ENCODE measurements around the gene DNAH5. TPM values are rescaled to one million over a fixed set of nuclear protein-coding genes. Genes with fewer than 3 reads are reported as not detected.
"Not testable (repeated sequence)": the region's sequence is repeated elsewhere in the genome, so short reads cannot be mapped to it uniquely, and the experiment has no call there.

Gene DNAH5, protein sequence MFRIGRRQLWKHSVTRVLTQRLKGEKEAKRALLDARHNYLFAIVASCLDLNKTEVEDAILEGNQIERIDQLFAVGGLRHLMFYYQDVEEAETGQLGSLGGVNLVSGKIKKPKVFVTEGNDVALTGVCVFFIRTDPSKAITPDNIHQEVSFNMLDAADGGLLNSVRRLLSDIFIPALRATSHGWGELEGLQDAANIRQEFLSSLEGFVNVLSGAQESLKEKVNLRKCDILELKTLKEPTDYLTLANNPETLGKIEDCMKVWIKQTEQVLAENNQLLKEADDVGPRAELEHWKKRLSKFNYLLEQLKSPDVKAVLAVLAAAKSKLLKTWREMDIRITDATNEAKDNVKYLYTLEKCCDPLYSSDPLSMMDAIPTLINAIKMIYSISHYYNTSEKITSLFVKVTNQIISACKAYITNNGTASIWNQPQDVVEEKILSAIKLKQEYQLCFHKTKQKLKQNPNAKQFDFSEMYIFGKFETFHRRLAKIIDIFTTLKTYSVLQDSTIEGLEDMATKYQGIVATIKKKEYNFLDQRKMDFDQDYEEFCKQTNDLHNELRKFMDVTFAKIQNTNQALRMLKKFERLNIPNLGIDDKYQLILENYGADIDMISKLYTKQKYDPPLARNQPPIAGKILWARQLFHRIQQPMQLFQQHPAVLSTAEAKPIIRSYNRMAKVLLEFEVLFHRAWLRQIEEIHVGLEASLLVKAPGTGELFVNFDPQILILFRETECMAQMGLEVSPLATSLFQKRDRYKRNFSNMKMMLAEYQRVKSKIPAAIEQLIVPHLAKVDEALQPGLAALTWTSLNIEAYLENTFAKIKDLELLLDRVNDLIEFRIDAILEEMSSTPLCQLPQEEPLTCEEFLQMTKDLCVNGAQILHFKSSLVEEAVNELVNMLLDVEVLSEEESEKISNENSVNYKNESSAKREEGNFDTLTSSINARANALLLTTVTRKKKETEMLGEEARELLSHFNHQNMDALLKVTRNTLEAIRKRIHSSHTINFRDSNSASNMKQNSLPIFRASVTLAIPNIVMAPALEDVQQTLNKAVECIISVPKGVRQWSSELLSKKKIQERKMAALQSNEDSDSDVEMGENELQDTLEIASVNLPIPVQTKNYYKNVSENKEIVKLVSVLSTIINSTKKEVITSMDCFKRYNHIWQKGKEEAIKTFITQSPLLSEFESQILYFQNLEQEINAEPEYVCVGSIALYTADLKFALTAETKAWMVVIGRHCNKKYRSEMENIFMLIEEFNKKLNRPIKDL (N-terminal part only)
- not detected for polyA plus RNA-seq (2012; ENCODE audit: missing spikeins)

DNA sequence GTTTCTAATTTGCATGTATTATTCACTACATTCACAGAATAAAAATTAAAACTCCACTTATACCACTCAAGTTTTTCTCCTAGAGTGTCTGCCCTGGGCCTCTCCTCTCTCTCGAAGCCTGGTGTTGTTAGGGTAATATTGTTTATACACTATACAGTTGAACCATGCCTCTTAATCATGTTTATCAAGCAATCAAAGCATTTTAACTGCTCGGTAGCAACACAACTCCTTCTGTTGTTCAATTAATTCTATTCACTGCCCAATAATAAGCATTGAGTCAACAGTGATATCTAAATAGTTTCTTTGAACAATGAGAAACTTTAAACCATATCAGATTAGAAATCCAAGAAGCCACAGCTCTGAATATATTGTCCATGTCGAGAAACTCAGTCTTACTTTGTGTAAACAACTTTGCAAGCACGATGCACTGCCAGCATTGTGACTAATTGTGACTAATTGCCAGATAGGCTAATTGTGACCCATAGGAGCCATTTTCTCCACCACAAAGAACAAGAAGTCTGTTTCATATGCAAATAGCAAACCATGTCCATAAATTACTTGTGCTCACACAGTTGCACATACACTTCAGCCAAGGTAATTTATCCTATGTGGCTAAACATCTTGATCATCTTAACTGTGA lies at the start of gene DNAH5:
DNAH5 (minus strand) TSS at position 129 of the 640 bp plus-strand sequence. CDS start 250 bp downstream, outside the sequence.
- no peak for FAIRE-seq
- TF ChIP-seq TAF1 (IDR thresholded peaks at IDR 0.05; ENCODE audit: borderline replicate concordance, low read depth, low read length) (no peak), POLR2A (IDR thresholded peaks at IDR 0.05; ENCODE audit: low read depth, low read length) (no peak), POLR2AphosphoS5 (IDR thresholded peaks at IDR 0.05; ENCODE audit: low read depth, low read length) (no peak)
- no peak for DNase-seq (ENCODE audit: insufficient read length)

GRCh38 chr5:13993926-13994325 lies 49.4 kb upstream of the DNAH5 start:
- no peak for DNase-seq (ENCODE audit: insufficient read length)
- FAIRE-seq: no peak

GRCh38 chr5:13992795-13993194 lies 48.3 kb upstream of the DNAH5 start:
- FAIRE-seq (no peak), DNase-seq (ENCODE audit: insufficient read length) (no peak)
- TF ChIP-seq POLR2A (IDR thresholded peaks at IDR 0.05; ENCODE audit: low read depth, low read length): no peak
- no peak for TF ChIP-seq TAF1 (IDR thresholded peaks at IDR 0.05; ENCODE audit: borderline replicate concordance, low read depth, low read length)
- TF ChIP-seq POLR2AphosphoS5 (IDR thresholded peaks at IDR 0.05; ENCODE audit: low read depth, low read length): no peak

More at GRCh38 chr5:13993926-13994325, 49.4 kb upstream of the DNAH5 start:
- TF ChIP-seq POLR2A (IDR thresholded peaks at IDR 0.05; ENCODE audit: low read depth, low read length) (no peak), POLR2AphosphoS5 (IDR thresholded peaks at IDR 0.05; ENCODE audit: low read depth, low read length) (no peak)

GRCh38 chr5:13991365-13991764 lies 46.9 kb upstream of the DNAH5 start:
- DNase-seq (ENCODE audit: insufficient read length) (no peak), FAIRE-seq (no peak)
- TF ChIP-seq TAF1 (IDR thresholded peaks at IDR 0.05; ENCODE audit: borderline replicate concordance, low read depth, low read length) (no peak), POLR2AphosphoS5 (IDR thresholded peaks at IDR 0.05; ENCODE audit: low read depth, low read length) (no peak), POLR2A (IDR thresholded peaks at IDR 0.05; ENCODE audit: low read depth, low read length) (no peak)

DNA sequence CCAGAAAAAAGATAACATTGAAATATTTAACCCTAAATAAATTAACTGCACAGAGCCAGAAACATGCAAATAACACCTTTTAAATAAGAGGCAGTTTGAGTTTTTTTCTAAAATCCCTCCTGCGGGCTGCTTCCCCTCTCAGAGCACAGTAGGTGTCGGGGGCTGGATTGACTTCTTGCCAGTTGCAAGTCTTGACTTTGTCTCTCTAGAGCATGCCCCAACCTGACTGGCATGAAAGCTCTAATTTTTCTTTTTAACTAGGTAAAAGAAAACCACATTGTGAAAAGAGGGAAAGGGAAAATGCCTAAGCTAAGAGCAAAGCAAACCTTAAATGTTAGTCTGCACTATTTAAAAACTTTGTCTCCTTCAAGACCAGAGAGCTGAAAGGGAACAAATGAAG lies 46.4 kb upstream of the DNAH5 start:
- TF ChIP-seq TAF1 (IDR thresholded peaks at IDR 0.05; ENCODE audit: borderline replicate concordance, low read depth, low read length) (no peak), POLR2AphosphoS5 (IDR thresholded peaks at IDR 0.05; ENCODE audit: low read depth, low read length) (no peak), POLR2A (IDR thresholded peaks at IDR 0.05; ENCODE audit: low read depth, low read length) (no peak)
- DNase-seq (ENCODE audit: insufficient read length) (no peak), FAIRE-seq (no peak)

DNA sequence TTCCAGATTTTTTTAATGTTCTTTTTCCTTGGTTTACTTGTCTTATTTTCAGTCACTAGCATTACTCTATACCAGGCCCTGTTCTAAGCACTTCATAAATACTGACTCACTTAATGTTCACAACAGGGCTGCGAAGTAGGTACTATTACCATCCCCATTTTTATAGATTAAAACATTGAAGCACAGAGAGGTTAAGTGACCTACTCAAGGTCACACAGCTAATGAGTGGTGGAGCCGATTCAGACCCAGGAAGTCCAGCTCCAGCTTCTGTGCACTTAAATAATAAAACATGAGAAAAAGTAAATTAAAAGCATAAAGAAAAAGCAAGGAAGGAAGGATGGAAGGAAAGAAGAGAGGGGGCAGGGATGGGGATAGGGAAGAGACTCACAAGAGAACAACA lies 45.3 kb upstream of the DNAH5 start:
- no peak for TF ChIP-seq TAF1 (IDR thresholded peaks at IDR 0.05; ENCODE audit: borderline replicate concordance, low read depth, low read length)
- TF ChIP-seq POLR2A (IDR thresholded peaks at IDR 0.05; ENCODE audit: low read depth, low read length): no peak
- no peak for TF ChIP-seq POLR2AphosphoS5 (IDR thresholded peaks at IDR 0.05; ENCODE audit: low read depth, low read length)
- DNase-seq (ENCODE audit: insufficient read length): no peak
- FAIRE-seq: no peak

- TF ChIP-seq TAF1 (IDR thresholded peaks at IDR 0.05; ENCODE audit: borderline replicate concordance, low read depth, low read length): no peak
- TF ChIP-seq POLR2A (IDR thresholded peaks at IDR 0.05; ENCODE audit: low read depth, low read length): no peak
- no peak for TF ChIP-seq POLR2AphosphoS5 (IDR thresholded peaks at IDR 0.05; ENCODE audit: low read depth, low read length)
- DNase-seq (ENCODE audit: insufficient read length): peak; percentile 23
- FAIRE-seq: peak; percentile 76
Measured at GRCh38 chr5:13987843-13988464, 43.5 kb upstream of the DNAH5 start.

- no peak for FAIRE-seq
- DNase-seq (ENCODE audit: insufficient read length): no peak
- TF ChIP-seq TAF1 (IDR thresholded peaks at IDR 0.05; ENCODE audit: borderline replicate concordance, low read depth, low read length) (no peak), POLR2AphosphoS5 (IDR thresholded peaks at IDR 0.05; ENCODE audit: low read depth, low read length) (no peak), POLR2A (IDR thresholded peaks at IDR 0.05; ENCODE audit: low read depth, low read length) (no peak)
Measured at GRCh38 chr5:13985731-13986418, 41.4 kb upstream of the DNAH5 start.

GRCh38 chr5:13984888-13985287 lies 40.4 kb upstream of the DNAH5 start:
- DNase-seq (ENCODE audit: insufficient read length); FAIRE-seq: not testable (repeated sequence)
